Caco-2 (cell line): ENCODE measurements around the gene ZNF219. TPM values are rescaled to one million over a fixed set of nuclear protein-coding genes. Genes with fewer than 3 reads are reported as not detected.

Source experiments
- BruUV-seq: library from RNA; stranded (reverse); fragments of 400-500 nt; replicated peaks from 2 replicates; lab custom pipeline; 2021; lab: Mats Ljungman, UMichigan
- CTCF ChIA-PET: fragments of 300-600 bp; sonication (Branson Sonifier 250); formaldehyde crosslinking; loops from one replicate; lab custom pipeline; 2022; ENCODE audit warnings: antibody characterized with exemption; lab: Charles Lee
- POLR2A ChIA-PET: fragments of 300-600 bp; sonication (Branson Sonifier 250); formaldehyde crosslinking; loops from one replicate; lab custom pipeline; 2022; ENCODE audit warnings: antibody characterized with exemption; lab: Charles Lee
- DNase-seq, 2 experiments: peaks; one replicate each; pipeline versions ENCODE4 v3.0.0 to v3.0.0-alpha.2; 2020 to 2022
- H3K27me3 ChIP-seq: replicated peaks from 2 replicates; pipeline ENCODE4 v1.6.0; 2011; ENCODE audit warnings: low read length; ENCODE audit not compliant: control insufficient read depth, insufficient read depth
- H3K36me3 ChIP-seq: 2 replicates; pipeline ENCODE4 v1.5.1; 2011; ENCODE audit warnings: low read length; ENCODE audit not compliant: control insufficient read depth, insufficient read depth
- H3K4me1 ChIP-seq: fragments of 250-450 bp; sonication (Bioruptor Pico); 2 replicates; pipeline ENCODE4 v1.5.1; 2020; ENCODE audit warnings: mild to moderate bottlenecking
- H3K4me3 ChIP-seq: 2 replicates; pipeline ENCODE4 v1.5.1; 2011; ENCODE audit warnings: low read depth, mild to moderate bottlenecking, control low read depth, low read length
- H3K9me3 ChIP-seq: fragments of 250-450 bp; sonication (Bioruptor Pico); 2 replicates; pipeline ENCODE4 v1.5.1; 2020; ENCODE audit warnings: mild to moderate bottlenecking, moderate library complexity
- H3K27ac Mint-ChIP-seq: one replicate; pipeline ENCODE4 v1.8.0; 2022; ENCODE audit warnings: mixed read lengths; ENCODE audit not compliant: unreplicated experiment
- H3K27me3 Mint-ChIP-seq: one replicate; pipeline ENCODE4 v1.8.0; 2022; ENCODE audit warnings: mixed read lengths; ENCODE audit not compliant: insufficient read depth, unreplicated experiment
- H3K36me3 Mint-ChIP-seq: one replicate; pipeline ENCODE4 v1.8.0; 2022; ENCODE audit warnings: mild to moderate bottlenecking, mixed read lengths; ENCODE audit not compliant: insufficient read depth, unreplicated experiment
- H3K4me1 Mint-ChIP-seq: one replicate; pipeline ENCODE4 v1.8.0; 2022; ENCODE audit warnings: low read depth, mixed read lengths; ENCODE audit not compliant: unreplicated experiment
- H3K4me3 Mint-ChIP-seq: one replicate; pipeline ENCODE4 v1.8.0; 2022; ENCODE audit warnings: mild to moderate bottlenecking, moderate library complexity, mixed read lengths; ENCODE audit not compliant: unreplicated experiment
- H3K9me3 Mint-ChIP-seq: one replicate; pipeline ENCODE4 v1.8.0; 2022; ENCODE audit warnings: mixed read lengths; ENCODE audit not compliant: unreplicated experiment
- CTCF ChIP-seq, 2 experiments: fragments of 200-600 bp in 1 of 2; IDR thresholded peaks; 1 replicate in 1 of 2; 2 replicates in 1 of 2; pipeline versions ENCODE4 v1.5.1 to v1.8.0; 2011 to 2022; ENCODE audit warnings: antibody characterized with exemption in 1 of 2, control low read depth in 1 of 2, inconsistent platforms in 1 of 2, low read depth in 1 of 2, low read length in 1 of 2, mild to moderate bottlenecking in 1 of 2, moderate library complexity in 1 of 2; ENCODE audit not compliant: insufficient read depth in 1 of 2, severe bottlenecking in 1 of 2, unreplicated experiment in 1 of 2
- intact Hi-C: fragments of 100-400 bp; cut with micrococcal nuclease; formaldehyde crosslinking; loops from one replicate; pipeline ENCODE4 v1.10.0; 2022; ENCODE audit not compliant: unreplicated experiment
- total RNA-seq: library from RNA; stranded (reverse); gene quantifications from 2 replicates; pipeline ENCODE4 v1.2.3, GENCODE V29; 2022

ZNF219 gene
- total RNA-seq, 1 experiment from 2014 or later: 35.2 TPM

GRCh38 chr14:21075719-21076437 lies 22.6 kb downstream of the ZNF219 start:
- H3K4me1 ChIP-seq: peaks cover 2% of the 10 kb centered on the region
- Mint-ChIP-seq H3K27me3 (no peaks in the 10 kb centered on the region), H3K27ac (no peak overlapping the region), H3K4me1 (no peaks in the 10 kb centered on the region), H3K9me3 (no peaks in the 10 kb centered on the region), H3K4me3 (no peak overlapping the region), H3K36me3 (no peaks in the 10 kb centered on the region)
- BruUV-seq: no TSS peak
- DNase-seq: no peak
- H3K4me3 ChIP-seq: no peak overlapping the region
- no peak for TF ChIP-seq CTCF (IDR thresholded peaks at IDR 0.05; ENCODE audit: insufficient read depth in 1 of 2, low read depth in 1 of 2, low read length in 1 of 2, severe bottlenecking in 1 of 2, unreplicated experiment in 1 of 2)
- POLR2A ChIA-PET: no interaction called here
- no peaks in the 10 kb centered on the region; the same call in 1 of the 2 replicates for H3K36me3 ChIP-seq
- H3K27me3 ChIP-seq: no peaks in the 10 kb centered on the region
- intact Hi-C loops: no loop called here
- CTCF ChIA-PET: no interaction called here
- no peaks in the 10 kb centered on the region for H3K9me3 ChIP-seq

- H3K4me3 ChIP-seq: no peak overlapping the region
- ChIA-PET POLR2A (no interaction called here), CTCF (interaction anchor here (0.8 kb wide), 1 partner anchor 13 kb away, joined by 3 read pairs; no protein-coding TSS in a partner anchor)
- Mint-ChIP-seq H3K4me3 (no peak overlapping the region), H3K9me3 (no peaks in the 10 kb centered on the region), H3K4me1 (no peaks in the 10 kb centered on the region), H3K27ac (no peak overlapping the region), H3K27me3 (no peaks in the 10 kb centered on the region), H3K36me3 (no peaks in the 10 kb centered on the region)
- H3K4me1 ChIP-seq: peaks cover 6% of the 10 kb centered on the region
- no peak for TF ChIP-seq CTCF (IDR thresholded peaks at IDR 0.05; ENCODE audit: insufficient read depth in 1 of 2, low read depth in 1 of 2, low read length in 1 of 2, severe bottlenecking in 1 of 2, unreplicated experiment in 1 of 2)
- BruUV-seq: no TSS peak
- intact Hi-C loops: no loop called here
- DNase-seq: no peak
- H3K9me3 ChIP-seq: no peaks in the 10 kb centered on the region
- H3K36me3 ChIP-seq: no peaks in the 10 kb centered on the region
- no peaks in the 10 kb centered on the region for H3K27me3 ChIP-seq
Observed at GRCh38 chr14:21074398-21075272, 23.8 kb downstream of the ZNF219 start.

- Mint-ChIP-seq H3K4me3 (no peak overlapping the region), H3K9me3 (no peaks in the 10 kb centered on the region), H3K36me3 (no peaks in the 10 kb centered on the region), H3K4me1 (no peaks in the 10 kb centered on the region), H3K27ac (no peak overlapping the region), H3K27me3 (no peaks in the 10 kb centered on the region)
- BruUV-seq: no TSS peak
- no peaks in the 10 kb centered on the region for H3K27me3 ChIP-seq
- no peak for TF ChIP-seq CTCF (IDR thresholded peaks at IDR 0.05; ENCODE audit: insufficient read depth in 1 of 2, low read depth in 1 of 2, low read length in 1 of 2, severe bottlenecking in 1 of 2, unreplicated experiment in 1 of 2)
- intact Hi-C loops: no loop called here
- no peaks in the 10 kb centered on the region for H3K9me3 ChIP-seq
- no peak overlapping the region for H3K4me3 ChIP-seq
- CTCF ChIA-PET: interaction anchor here (0.8 kb wide), 1 partner anchor 14 kb away, joined by 3 read pairs; no protein-coding TSS in a partner anchor
- POLR2A ChIA-PET: no interaction called here
- H3K4me1 ChIP-seq: peaks cover 6% of the 10 kb centered on the region
- DNase-seq: no peak
- H3K36me3 ChIP-seq: no peaks in the 10 kb centered on the region
Observed at GRCh38 chr14:21073921-21074320, 24.5 kb downstream of the ZNF219 start.
